Kidney tubule cell (primary cell): Measurements from ENCODE around the gene PTPRB.

Source experiments
- DNase-seq: peaks from one replicate; pipeline ENCODE4 v3.0.0-alpha.2; 2018; ENCODE audit warnings: low spot score

The PTPRB gene

GRCh38 chr12:70643939-70644338 lies 6.7 kb upstream of the PTPRB start:
- no peak for DNase-seq

GRCh38 chr12:70641691-70642090 lies 4.5 kb upstream of the PTPRB start:
- DNase-seq, result no peak

DNA sequence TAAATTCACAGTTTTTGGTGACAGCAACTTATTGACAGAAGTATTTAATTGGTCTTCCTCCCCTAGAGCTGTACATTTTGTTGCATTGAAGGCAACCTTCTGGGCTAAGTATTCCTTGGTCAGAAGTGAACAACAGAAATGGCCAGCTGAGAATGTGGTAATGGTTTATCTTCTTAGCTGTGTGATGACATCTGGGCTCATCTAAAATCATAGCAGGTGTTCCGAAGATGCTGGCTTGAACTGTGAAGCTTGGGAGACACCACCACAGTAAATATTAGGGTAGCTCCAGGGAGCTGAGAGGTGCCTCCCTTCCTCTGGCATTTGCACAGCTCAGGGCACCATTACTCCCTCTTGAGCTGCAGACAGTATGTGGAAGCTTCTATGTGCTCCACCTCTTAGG lies 3.7 kb upstream of the PTPRB start:
- no peak for DNase-seq

DNA sequence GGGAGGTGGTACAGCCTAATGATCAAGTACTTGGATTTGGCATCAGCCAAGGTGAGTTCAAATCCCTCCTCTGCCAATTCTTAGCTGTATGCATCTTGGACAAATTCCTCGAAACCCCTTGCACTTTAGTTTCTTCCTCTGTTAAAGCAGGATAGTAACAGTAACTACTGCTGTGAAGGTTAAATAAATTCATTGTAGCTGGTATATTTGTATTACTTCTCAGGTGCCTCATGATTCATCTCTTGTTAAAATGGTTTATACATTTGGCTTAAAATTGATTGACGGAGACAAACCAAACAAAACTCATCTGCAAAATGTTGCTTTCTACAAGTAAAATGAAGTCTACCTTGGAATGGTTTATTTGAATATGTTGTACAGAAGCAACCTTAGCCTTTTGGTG lies 2.3 kb upstream of the PTPRB start:
- no peak for DNase-seq

DNA sequence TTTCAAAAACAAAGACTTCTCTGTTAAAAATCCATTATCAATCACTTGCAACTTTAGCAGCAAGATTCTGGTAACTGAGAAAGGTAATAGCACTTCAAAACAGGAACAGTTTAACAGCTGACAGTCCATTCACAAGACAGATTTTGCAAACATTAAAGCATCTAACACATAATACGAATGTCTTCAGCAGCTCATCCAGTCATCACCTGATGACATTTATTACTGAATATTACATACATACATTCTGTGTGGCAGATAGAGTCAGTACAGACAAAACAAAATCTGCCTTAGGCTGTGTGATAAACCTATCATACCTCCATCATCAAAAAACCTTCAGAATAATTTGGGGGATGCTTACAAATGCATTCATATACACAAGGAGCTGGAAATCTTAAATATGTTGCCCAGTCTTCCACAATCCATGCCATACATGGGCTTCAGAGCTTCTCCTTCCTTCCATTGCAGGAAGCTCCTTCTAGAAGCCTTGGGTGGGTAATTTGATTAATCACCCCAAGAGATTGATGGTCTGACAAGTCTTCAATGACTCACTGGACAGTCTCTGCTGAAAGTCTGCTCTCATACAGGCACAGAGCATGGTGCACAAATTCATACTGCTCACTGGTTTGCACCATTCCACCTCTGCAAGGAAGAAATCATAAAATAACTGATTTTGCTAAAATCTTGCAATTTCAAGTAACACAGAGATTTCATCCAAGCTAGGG lies 1.6 kb upstream of the PTPRB start:
- DNase-seq, result peak; percentile 82

DNA sequence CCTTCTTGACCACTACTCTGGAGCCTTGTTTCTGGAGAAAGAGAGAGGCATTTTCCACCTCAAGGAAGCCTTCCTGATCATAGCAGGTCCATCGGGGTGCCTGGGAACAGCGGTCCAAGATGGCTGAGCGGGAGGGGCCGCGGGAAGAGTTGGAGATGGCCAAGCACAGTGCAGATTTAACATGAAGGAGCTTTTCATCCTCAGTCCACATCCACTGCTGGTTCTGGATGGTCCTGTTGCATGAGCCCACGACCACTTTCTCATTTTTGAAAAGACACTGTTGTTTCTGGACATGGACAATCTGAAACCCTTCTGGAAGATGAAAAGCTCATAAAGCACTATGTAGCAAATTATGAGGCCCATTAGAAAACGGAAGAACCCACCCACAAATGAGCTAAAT lies 1.5 kb downstream of the PTPRB start:
- no peak for DNase-seq

DNA sequence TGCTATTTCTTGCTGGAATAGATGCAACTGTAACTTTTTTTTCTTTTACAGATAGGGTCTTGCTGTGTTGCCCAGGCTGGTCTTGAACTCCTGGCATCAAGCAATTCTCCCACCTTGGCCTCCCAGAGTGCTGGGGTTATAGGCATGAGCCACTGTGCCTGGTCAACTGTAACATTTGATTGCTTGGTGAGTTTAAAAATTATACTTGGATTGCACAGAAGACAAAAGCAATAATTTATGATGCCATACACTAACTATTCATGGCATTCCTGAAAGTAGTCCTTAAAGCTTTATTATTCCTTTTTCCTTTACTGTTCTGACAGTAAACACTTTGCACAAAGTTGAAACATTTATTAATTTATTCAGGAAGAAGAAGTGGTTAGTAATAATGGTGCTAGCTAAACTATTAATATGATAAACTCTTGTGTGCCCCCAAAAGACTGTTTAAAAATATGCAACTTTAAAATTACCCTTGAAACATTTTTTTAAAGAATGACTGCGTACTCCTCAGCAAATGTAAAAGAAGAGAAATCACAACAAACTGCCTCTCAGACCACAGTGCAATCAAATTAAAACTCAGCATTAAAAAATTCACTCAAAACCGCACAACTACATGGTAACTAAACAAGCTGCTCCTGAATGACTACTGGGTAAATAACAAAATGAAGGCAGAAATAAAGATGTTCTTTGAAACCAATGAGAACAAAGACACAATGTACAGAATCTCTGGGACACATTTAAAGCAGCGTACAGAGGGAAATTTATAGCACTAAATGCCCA lies 8.3 kb downstream of the PTPRB start:
- peak; percentile 62 for DNase-seq

DNA sequence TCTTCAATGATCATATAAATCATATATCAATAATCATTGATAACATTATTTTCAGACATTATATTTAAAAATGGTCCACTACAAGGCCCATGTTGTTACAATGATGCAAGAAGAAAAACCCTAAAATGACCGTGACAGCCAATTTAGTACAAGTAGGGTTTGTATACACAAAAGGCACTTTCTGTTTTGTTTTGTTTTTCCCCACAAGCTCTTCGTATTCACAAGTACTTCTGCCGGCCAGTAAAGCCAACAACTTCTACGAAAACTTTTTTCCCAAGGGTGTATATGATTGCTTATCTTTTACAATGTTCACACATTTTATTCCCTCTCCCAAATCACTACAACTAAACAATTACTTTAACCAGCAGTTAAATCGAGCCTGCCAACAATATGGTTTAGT lies 9.6 kb downstream of the PTPRB start:
- DNase-seq, result no peak

DNA sequence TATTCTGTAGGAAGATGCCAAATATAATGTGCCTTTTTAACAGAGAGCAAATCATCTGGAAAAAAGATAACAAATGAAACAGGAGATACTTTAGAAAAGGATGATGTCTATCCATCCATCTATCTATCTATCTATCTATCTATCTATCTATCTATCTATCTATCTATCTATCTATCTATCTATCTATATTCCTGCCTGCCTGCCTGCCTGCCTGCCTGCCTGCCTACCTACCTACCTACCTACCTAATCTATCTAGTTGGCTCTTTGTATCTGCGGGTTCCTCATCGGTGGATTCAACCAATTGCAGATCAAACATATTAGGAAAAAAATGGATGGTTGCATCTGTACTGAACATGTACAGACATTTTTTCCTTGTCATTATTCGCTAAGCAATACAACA lies 11.0 kb downstream of the PTPRB start:
- no peak for DNase-seq

DNA sequence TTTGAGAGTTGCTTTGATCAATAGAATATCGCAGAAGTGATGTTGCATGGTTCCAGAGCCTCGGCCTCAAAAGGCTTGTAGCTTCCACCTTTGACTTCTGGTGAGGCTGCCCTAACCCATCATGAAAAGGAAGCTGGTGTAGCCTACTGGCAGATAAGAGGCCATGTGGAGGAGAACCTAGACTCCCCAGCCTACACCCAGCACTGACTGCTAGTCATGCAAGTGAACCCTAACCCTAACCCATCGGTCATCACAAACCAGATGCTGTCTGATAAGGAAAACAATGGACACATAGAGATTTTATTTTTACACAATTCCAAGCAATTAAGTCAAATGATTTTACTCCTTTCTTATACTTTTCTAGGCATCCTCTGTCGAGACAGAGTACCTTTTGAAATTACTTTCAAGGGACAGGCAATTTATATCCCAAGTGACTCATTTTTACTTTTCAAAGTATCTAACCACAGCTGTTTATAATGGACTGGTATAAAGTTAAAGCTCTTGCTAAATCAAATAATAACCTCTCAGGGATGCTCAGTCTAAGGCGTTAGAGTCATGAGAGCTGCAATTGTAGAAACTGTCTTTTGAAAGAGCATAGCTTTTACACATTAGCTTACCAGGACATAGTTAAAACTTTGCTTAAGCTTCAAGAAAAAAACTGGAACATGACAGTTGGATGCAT lies 17.6 kb downstream of the PTPRB start:
- DNase-seq, result no peak

- DNase-seq, result no peak
Measured at GRCh38 chr12:70618371-70618770, 18.9 kb downstream of the PTPRB start.

DNA sequence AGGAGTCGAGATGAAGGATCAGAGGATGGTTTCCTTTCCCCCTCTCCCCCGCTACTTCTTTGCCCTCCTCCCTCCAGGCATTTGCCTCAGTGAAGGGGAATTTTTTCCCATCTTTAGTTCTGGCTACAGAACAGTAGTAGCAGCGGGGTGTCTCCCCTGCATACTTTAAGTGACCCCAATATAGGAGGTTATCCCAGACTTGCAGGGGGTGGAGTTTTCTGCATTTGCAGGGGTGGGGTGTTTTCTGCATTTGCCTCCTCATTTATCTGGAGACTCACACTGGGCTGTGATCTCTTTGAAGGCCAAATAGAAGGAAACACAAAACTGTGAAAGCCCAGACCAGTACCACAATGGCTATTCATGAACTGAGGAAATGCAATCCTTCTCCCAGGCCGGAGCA lies 19.8 kb downstream of the PTPRB start:
- DNase-seq, result no peak

DNA sequence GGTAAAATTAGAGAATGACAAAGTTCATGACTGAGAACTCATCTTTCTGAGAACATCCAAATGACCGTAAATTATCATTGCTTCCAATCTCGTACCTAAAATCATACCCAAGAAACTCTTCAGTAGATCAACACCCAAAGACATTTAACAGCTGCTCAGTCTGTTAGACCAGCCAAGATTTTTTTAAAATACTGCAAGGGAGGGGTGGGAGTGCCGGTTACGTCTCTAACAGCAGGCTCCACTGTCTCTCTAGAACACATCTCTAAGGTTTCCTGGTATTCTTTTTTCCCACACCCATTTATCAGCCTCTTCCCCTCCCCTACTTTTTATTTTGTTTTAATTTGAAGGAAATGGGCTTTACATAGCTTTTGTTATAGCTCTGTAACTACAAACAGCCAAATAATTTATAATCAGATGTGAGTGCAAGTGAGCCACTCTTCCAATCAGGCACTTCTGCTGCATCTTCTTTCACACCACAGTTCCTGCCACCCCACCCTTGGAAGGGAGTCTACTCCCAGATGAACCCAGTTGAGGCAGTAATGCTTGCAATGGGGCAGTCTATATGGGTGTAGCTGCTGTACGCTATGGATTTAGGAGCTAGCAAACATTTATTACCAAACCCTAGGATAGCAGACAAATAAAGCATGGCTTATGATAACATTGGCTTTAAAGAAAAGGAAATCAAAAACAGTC lies 21.9 kb downstream of the PTPRB start:
- DNase-seq, result no peak

DNA sequence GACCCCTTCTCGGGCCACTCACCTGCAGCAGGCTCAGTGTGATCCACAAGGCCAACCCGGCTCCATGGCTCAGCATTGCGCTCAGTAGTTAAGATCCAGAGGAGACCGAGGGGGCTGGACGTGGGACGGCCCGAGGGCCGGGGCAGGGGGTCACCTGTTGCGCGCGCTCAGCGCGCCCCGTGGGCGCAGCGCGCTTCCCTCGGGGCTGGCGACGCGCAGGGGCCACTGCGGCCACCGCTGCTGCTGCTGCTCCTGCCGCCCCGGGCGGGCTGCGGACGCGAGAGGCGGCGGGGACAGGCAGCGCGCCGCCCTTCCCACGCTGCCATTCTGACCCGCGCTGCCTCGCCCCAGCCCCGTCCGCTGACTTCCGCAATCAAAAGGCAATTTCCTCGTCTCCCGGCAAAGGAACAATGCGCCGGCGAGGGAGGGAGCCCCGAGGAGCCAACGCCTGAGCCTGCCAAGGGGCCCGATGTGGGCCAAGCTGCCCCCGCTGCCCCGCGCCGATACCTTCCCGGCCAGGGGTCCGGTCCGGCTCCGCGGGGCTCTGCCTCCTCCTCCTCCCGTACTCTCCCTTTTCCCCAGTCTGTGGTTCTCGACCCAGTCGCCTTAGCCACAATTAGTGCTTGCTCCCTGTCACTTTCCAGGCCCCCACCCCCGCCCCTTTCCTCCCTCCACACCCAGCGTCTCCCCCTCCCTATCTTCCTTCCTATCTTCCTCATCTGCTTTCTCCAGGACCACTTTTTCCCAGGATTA lies 27.3 kb downstream of the PTPRB start:
- DNase-seq, result peak; percentile 55

DNA sequence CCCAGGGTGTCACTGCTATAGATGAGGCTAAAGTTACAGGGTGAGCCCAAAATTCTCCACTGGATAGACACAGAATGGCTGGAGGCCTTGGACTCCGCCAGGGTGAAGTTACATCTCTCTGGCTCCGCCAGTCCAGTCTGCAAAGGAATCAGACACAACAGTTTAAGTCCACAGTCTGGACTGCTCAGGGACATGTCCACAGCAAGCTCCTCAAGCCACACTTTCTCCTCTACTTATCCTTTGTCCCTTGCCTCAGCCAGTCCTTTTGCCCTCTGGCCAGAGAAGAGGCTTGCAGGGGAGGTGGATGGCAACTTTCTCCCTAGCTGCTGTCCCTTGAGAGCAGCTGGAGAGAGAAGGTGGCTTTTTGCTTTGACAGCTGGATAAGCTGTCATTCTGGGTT lies 28.0 kb downstream of the PTPRB start:
- DNase-seq, result no peak

- no peak for DNase-seq
Measured at GRCh38 chr12:70608184-70608583, 29.0 kb downstream of the PTPRB start.

DNA sequence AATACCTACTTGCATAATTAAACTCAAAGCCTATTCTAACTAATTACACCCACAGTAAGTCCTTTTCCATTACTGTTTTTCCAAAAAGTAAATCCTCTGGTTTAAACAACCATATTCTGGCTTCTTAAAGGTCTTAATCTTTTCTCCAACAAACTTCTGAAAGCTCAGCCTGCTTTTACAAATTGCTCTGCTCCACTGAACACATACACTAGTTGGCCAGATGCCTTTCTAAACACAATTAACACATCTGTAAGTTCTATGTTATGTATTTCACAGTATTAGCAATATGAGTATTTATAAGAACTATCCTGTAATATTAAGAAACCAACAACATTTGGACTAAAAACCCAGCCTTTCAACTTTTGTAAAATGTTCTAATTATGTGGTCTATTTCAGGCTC lies 30.1 kb downstream of the PTPRB start:
- DNase-seq, result no peak

DNA sequence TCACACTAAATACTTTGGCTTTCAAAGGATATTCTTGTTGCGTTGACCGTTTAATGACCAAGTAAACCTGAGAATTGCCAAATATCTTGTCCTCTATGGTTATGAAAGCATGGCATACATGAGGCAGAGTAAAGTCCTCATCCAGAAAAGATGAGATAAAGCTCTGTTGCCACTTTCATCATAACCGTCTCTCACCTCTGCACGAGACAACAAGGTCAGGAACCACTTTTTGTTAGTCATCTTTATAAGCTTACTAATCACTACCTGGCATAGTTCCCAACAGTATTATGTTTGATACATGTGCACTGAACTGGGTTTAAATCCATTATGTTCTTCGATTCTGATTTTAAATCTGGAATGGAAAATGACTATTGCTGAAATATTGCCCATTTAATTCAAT lies 31.3 kb downstream of the PTPRB start:
- peak; percentile 71 for DNase-seq

DNA sequence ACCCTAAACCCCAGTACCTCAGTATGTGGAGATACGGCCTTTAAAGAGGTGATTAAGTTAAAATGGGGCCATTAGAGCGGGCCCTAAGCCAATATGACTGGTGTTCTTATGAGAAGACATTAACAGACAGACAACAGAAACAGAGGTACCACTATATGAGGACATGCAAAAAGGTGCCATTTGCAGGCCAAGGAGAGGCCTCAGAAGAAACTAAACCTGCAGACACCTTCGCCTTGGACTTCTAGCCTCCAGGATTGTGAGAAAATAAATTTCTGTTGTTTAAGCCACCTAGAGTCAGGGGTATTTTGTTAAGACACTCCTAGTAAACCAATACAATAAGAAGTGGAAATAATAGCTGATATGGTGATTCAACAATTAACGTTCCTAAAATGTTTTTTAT lies 32.6 kb downstream of the PTPRB start:
- no peak for DNase-seq

DNA sequence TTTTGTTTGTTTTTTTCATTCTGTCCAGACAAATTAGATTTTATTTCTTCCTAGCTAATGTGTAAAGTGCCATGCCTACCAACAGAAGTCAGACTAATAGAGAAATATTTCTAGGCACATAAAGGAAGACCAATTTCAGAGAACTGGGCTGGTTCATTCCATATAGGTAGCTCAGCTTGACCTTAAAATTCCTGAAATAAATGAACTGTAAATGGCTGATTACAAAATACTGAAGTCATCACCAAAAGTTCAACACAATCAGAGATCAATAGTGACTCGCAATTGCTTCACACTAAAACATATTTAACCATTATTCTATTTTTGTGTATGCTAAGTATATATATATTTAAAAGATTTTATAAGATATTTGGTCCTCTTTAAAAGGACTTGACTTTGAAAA lies 34.2 kb downstream of the PTPRB start:
- peak; percentile 75 for DNase-seq

GRCh38 chr12:70598467-70599193 lies 38.6 kb downstream of the PTPRB start:
- no peak for DNase-seq
